NCI-H1694 treated with DMSO at 0.1 percent for 48 hours (cell line): ENCODE data around the gene MADD.

Experiments used
- DNase-seq: peaks from one replicate; lab custom pipeline; 2025; lab: John Stamatoyannopoulos, UW

MADD gene

DNA sequence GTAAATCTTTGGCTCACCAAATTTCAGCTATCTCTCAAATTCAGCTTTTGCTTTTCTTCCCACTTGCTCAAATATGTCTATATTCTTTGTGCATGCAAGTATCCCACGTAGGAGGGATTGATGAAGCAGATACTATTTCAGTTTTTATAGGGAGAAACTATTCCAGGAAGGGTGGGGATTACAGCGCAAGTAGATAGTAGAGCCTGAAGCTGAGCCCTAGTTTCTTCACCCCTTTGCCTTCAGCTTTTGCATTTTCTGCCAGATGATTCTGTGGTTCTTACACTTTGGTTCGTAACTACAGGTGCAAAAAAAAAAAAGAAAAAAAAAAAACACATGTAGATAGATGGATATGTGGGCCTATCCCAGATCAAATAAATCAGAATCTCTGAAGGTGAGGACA, 18.2 kb upstream of the MADD start:
- no peak for DNase-seq

GRCh38 chr11:47253660-47254059, 16.3 kb upstream of the MADD start:
- DNase-seq = no peak

GRCh38 chr11:47254386-47254785, 15.5 kb upstream of the MADD start:
- DNase-seq = no peak

- DNase-seq = no peak
Observed at GRCh38 chr11:47256374-47256773, 13.6 kb upstream of the MADD start.

DNA sequence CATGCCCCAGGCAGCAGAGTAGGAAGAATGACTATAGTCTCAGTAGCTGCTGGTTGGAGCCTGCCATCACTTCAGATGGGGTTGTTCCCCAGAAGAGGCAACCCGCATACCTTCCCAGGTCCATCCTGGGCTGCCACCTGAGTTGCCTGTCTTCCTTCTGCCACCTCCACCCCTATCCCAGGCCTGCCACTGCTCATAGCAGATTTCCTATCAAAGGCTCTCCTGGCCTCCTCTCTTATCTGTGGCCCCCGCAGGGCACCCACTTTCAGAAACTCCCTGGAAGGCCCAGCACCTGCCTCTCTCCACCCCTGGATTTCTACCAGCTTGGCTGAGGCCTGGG, 12.8 kb upstream of the MADD start:
- no peak for DNase-seq

DNA sequence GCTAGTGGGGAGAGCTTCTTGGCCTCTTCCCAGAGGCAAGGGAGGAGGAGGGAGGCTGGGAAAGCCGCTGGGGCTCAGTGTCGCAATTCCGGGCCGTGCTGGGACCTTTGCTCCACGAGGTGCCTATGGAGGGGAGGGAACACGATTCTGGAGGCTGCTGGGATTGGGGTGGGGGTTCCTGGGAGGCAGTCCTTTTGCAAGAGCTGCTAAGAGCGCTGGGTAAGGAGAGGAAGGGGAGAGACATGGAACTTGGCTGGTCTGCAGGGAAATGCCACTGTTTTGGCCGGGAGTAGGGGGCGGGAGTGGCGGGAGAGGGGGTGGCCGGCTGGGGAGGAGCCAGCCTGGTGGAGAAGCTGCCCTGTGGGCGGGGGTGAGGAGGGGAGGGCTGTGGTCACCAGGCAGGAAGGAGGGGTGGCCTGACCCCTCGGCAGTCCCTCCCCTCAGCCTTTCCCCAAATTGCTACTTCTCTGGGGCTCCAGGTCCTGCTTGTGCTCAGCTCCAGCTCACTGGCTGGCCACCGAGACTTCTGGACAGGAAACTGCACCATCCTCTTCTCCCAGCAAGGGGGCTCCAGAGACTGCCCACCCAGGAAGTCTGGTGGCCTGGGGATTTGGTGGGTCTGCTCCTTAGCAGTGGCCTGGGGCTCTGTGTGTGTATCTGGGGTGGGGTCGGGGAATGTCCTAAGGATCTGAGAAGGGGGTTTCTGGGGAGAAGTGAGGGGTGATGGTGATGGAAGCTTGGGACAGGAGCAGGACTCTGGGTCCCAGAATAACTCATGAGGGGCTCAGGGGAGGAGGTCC, 12.2 kb upstream of the MADD start, which contains the start of gene NR1H3:
NR1H3 (plus strand) TSS at position 480 of the 800 bp plus-strand sequence. CDS start 1,221 bp downstream, outside the sequence.
- no peak for DNase-seq

DNA sequence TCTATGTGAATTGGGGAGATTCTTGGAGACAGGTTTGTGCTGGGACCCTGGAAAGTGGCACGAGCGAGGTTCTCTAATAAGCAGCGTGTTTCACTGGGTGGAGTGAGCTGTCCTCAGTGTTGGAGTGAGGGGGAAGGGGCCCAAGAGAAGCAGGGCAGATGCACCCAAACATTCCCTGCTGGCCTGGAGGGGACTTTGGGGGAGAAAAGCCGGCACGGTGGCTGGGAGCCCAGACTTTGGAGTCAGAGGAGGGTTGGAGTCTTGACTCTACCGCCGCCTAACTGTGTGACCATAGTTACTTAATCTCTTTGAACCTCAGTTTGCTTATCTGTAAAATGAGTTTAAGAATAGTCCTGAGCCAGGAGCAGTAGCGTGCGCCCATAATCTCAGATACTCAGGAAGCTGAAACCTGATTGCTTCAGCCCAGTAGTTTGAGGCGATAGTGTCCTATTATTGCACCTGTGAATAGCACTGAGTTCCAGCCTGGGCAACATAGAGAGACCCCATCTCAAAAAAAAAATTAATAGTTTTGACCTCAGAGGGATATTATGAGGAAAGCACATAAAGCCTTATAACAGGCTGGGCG, 11.5 kb upstream of the MADD start:
- DNase-seq = no peak

DNA sequence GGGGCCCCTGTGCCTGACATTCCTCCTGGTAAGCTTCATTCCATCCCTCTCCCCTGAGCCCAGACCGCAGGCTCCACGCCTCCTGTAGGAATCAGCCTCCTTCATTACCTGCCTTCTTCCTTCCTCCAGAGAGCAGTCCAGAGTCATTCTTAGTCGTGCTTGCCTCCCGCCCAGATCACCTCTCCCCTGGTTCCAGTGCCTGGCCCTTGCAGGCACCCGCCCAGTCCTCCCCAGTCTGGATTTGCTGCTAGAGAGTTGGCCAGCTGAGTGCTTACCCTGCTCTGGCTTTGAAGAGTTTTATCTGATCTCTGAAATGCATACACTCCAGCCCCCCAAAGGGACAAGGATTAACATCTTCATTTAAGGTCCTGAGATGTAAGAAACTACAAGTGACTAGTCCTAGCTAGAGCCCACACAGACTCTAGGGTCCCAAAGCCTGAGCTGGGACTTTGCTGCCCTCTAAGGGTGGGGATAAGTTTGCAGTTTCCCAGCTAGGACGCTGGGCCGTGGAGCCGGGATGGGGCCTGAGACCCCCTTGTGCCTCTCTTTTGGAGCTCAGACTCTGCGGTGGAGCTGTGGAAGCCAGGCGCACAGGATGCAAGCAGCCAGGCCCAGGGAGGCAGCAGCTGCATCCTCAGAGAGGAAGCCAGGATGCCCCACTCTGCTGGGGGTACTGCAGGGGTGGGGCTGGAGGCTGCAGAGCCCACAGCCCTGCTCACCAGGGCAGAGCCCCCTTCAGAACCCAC, 10.5 kb upstream of the MADD start:
- peak; percentile 25 for DNase-seq

DNA sequence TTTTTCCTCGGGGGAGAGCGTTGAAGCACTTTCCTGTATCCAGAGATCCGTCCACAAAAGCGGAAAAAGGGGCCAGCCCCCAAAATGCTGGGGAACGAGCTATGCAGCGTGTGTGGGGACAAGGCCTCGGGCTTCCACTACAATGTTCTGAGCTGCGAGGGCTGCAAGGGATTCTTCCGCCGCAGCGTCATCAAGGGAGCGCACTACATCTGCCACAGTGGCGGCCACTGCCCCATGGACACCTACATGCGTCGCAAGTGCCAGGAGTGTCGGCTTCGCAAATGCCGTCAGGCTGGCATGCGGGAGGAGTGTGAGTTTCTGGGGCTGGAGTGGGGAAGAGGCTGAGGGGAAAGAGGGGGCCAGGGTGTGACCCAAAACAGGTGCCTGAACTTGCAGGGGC, 9.6 kb upstream of the MADD start:
- no peak for DNase-seq

- DNase-seq = no peak
Observed at GRCh38 chr11:47261291-47261800, 8.6 kb upstream of the MADD start.

GRCh38 chr11:47264119-47264518, 5.8 kb upstream of the MADD start:
- no peak for DNase-seq

DNA sequence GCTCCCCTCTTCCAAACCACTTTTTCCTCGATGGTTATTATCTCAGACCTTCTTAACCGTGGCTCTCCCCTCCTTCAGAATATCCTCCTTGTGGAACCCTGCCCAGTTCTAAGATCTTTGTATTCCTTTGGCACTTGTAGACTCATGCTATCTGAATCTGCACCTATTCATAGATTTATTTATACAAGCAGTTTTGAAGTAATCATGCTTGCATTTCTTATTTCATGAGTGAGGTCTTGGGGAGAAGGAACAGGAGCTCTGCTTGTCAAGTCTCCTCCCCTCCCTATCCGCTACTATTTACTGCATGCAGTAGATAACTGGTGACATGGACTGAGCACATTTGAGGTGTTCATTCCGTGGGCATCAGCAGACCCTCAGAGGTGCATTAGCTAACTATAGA, 5.4 kb upstream of the MADD start:
- no peak for DNase-seq

DNA sequence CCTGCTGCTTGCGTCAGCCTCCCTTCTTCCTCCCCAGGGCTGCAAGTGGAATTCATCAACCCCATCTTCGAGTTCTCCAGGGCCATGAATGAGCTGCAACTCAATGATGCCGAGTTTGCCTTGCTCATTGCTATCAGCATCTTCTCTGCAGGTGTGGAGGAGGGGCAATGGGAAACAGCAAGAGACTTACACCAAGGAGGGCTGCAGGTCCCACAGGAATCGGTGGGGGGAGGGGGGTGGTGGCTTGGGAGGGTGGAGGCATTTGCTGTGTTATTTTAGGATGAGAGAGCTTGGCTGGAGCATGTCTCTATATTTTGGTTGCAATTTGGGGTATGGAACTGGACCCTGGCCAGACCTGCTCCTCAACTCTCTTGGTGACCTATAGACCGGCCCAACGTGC, 2.1 kb upstream of the MADD start:
- no peak for DNase-seq

- DNase-seq = no peak
Observed at GRCh38 chr11:47268448-47269001, 1.4 kb upstream of the MADD start.

- DNase-seq = peak; percentile 83
Observed at GRCh38 chr11:47269002-47269828, 718 bp upstream of the MADD start.

GRCh38 chr11:47270331-47271271, 668 bp downstream of the MADD start:
- DNase-seq = peak; percentile 12

DNA sequence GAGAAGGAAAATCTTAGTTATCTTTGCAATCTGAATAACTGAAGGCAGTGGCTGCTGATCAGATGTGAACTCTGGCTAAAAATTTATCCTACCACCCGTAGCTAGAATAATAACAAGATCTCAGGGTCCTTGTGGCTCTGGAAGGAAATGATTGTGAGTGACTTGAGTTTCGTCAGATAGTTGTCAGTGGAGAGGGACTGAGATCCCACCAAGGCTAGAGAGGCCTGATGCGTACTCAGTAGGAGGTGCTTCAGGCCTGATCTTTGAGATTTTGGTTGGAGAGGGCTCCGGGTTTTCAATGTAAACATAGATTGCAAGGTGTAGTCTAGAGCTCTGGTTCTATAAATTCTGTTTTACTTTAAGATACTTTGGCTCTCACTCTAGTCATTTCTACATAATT, 1.4 kb downstream of the MADD start:
- no peak for DNase-seq

- no peak for DNase-seq
Observed at GRCh38 chr11:47271961-47272661, 2.2 kb downstream of the MADD start.

DNA sequence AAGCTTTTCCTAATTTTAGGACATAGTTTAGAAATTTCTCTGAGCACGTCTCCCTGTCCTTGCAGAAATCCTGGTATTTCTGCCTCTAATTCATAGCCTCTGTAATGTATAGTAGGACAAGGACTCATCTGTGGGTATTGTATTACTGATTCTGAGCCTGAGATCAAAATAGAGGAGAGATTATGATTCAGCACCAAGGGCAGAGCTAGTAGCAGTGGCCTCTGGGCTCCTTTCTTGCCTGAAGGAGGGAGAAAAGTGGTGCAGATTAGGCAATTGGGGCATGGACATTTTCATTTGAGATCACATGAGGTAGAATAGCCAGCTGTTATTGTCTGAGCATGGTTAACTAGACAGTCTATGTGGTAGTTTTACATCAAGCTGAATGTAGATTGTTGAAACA, 2.8 kb downstream of the MADD start:
- no peak for DNase-seq
